Measurements from ENCODE around the gene ATP8A2. TPM values are rescaled to one million over a fixed set of nuclear protein-coding genes. Genes with fewer than 3 reads are reported as not detected.

The ATP8A2 gene
- total RNA-seq, 1 donor from 2014 or later, result 0.40 TPM

DNA sequence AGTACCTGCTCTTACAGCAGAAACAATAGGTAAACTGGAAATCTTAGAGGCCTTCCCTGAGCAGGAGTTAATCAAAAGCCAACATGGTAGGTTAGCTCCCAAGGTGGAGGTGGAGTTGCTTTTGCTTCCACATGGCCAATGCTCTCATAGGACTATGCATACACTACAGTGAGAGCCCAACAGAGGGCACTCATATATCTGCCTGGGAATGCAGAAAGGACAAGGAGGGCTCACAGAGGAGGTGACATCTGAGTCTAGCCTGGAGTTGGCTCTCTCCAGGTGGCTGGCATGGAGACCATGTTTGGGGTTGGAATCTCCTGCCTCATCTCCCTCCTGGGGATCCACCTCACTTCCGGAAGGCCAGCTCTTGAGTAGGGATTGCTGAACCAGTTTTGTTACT lies 34.6 kb downstream of the ATP8A2 start:
- intact Hi-C loops (cut with micrococcal nuclease), result no loop called here
- Mint-ChIP-seq H3K27ac (no peak overlapping the region), H3K9me3 (no peaks in the 10 kb centered on the region), H3K36me3 (ENCODE audit: low read depth) (no peaks in the 10 kb centered on the region), H3K4me1 (no peaks in the 10 kb centered on the region), H3K27me3 (no peaks in the 10 kb centered on the region), H3K4me3 (no peak overlapping the region)
- DNase-seq, result no peak

DNA sequence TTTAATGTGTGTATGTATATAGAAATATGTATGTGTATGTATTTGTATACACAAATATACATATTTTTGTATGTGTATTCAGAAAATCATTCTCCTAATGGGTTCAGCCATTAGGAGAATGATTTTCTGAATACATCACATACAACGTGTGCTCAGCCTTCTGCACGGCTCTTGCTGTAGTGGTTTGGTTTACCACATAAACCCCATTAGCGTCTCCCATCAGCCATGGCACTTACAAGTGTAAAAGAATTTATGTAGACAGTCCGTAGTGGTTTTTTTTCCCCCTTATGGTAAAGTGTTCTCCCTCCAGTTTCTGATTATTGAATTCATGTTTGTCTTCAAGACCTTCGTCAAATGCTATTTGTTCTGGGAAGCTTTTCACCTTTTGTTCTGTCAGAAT lies 38.2 kb downstream of the ATP8A2 start:
- H3K27me3 Mint-ChIP-seq, result no peaks in the 10 kb centered on the region
- intact Hi-C loops (cut with micrococcal nuclease), result no loop called here
- no peak overlapping the region for H3K27ac Mint-ChIP-seq
- H3K4me3 Mint-ChIP-seq, result no peak overlapping the region
- H3K4me1 Mint-ChIP-seq, result no peaks in the 10 kb centered on the region
- H3K36me3 Mint-ChIP-seq (ENCODE audit: low read depth), result no peaks in the 10 kb centered on the region
- DNase-seq, result no peak
- H3K9me3 Mint-ChIP-seq, result no peaks in the 10 kb centered on the region

DNA sequence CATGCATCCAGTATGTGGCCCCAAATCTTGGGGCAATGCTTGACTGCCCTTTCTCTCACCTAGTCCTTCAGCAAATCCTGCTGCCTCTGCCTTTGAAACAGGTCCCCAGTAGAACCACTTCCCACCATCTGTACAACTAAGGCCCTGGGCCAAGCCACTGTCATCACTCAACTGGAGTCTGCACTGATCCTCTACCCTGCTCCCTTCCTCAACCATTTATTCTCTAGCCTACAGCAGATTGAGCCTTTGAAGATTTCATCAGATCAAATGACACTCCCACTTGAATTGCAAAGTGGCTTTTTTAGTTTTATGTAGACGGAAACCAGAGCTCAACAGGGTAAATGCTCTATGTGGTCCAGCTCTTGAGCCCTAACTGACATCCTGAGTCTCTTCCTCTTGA lies 43.5 kb downstream of the ATP8A2 start:
- intact Hi-C loops (cut with micrococcal nuclease), result no loop called here
- DNase-seq, result no peak
- H3K4me3 Mint-ChIP-seq, result no peak overlapping the region
- H3K27ac Mint-ChIP-seq, result no peak overlapping the region
- H3K27me3 Mint-ChIP-seq, result peaks cover 16% of the 10 kb centered on the region
- H3K9me3 Mint-ChIP-seq, result no peaks in the 10 kb centered on the region
- no peaks in the 10 kb centered on the region for H3K36me3 Mint-ChIP-seq (ENCODE audit: low read depth)
- H3K4me1 Mint-ChIP-seq, result no peaks in the 10 kb centered on the region

DNA sequence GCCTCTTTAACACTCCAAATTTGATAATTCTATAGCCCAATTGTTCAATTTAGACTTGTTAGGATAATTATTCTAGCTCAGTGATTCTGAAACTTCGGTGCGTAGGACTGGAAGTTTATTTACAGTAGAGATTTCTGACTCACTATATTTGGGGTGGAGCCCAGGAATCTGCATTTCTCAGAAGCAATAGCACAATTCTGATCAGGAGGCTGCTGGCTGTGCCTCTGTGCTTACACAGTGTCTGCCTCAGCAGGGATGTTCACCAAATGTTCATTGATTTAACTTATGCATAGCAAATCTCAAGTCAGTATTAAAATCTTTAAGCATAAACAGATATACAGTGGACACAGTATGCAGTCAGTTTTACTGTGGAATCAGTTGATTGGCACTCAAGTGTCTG lies 45.8 kb downstream of the ATP8A2 start:
- H3K27me3 Mint-ChIP-seq, result peaks cover 18% of the 10 kb centered on the region
- DNase-seq, result no peak
- H3K36me3 Mint-ChIP-seq (ENCODE audit: low read depth), result no peaks in the 10 kb centered on the region
- no peak overlapping the region for H3K27ac Mint-ChIP-seq
- no peak overlapping the region for H3K4me3 Mint-ChIP-seq
- H3K9me3 Mint-ChIP-seq, result no peaks in the 10 kb centered on the region
- intact Hi-C loops (cut with micrococcal nuclease), result no loop called here
- H3K4me1 Mint-ChIP-seq, result no peaks in the 10 kb centered on the region

DNA sequence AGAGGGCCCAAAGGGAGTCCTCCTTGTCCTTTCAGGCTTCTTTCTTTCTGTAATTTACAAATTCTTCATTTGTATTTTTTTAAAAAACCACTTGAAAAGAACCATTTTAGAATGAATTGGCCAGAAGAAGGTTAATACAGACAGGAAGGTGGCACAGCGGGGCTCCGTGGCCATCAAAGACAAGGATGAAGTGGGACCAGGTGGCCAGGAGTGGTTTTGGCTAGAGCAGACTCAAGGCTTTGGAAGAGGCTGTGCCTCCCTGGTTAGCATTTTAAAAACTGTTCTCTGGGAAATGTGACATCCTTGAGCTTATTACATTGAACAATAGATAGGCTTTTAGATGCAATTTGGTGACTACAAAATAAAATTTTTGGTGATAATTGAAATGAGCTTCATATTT lies 48.4 kb downstream of the ATP8A2 start:
- Mint-ChIP-seq H3K27me3 (peaks cover 16% of the 10 kb centered on the region), H3K4me3 (no peak overlapping the region), H3K27ac (no peak overlapping the region), H3K9me3 (no peaks in the 10 kb centered on the region), H3K4me1 (no peaks in the 10 kb centered on the region), H3K36me3 (ENCODE audit: low read depth) (no peaks in the 10 kb centered on the region)
- DNase-seq, result no peak
- intact Hi-C loops (cut with micrococcal nuclease), result no loop called here

DNA sequence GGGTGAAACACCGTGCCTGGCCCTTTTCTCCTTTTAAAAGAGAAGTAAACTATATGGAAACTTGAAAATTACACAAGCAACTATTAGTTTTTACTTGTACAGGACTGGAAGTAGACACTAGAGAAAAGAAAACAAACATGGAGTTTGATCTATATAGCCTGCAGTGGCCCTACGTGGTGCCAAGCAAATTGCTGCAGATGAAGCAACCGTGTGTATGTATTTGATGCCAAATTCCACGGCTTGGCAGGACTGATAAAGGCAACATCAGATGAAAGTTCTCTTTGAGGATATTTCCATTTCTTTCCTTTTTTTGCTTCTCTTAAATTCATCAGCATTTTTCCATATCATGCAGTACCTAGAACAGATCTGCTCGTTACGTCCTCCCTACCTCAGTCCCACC lies 49.8 kb downstream of the ATP8A2 start:
- intact Hi-C loops (cut with micrococcal nuclease), result no loop called here
- no peaks in the 10 kb centered on the region for H3K4me1 Mint-ChIP-seq
- no peak overlapping the region for H3K27ac Mint-ChIP-seq
- peaks cover 14% of the 10 kb centered on the region for H3K27me3 Mint-ChIP-seq
- no peaks in the 10 kb centered on the region for H3K36me3 Mint-ChIP-seq (ENCODE audit: low read depth)
- no peak overlapping the region for H3K4me3 Mint-ChIP-seq
- no peak for DNase-seq
- H3K9me3 Mint-ChIP-seq, result no peaks in the 10 kb centered on the region

DNA sequence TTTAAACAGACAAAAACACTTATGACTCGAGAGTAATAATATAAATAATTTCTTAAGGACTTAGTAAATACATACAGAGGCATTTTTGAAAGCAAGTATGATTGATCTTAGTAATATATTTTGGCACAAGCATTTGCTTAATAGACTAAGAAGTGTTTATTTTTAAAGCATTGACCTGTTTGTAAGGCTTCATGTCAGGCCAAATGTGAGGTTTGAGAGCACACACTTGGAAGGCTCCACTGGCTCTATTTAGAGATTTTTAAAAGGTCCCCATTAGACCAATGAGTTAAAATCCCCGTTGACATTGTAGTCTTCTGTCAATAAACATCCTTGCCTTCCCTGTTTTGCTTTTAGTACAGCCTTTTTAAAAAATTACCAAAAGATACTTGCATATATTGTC lies 50.4 kb downstream of the ATP8A2 start:
- peaks cover 14% of the 10 kb centered on the region for H3K27me3 Mint-ChIP-seq
- no peaks in the 10 kb centered on the region for H3K4me1 Mint-ChIP-seq

DNA sequence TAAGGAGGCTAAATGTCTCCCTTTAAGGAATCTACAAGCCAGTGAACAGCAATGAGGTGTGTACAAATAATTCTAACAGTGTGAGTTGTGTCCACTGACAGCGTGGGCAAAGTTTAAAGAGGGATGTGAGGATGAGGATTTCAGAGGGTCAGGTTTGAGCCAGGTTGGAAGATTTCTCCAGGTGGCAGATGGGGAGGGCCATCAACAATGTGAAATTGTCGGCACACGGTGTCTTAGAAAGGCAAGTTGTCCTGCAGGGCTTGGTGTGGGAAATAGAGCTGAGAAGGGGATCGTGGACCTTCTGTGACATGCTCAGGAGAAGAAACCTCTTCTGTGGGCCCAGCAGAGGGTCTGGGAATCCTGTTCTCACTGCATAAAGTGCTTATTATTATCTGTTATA lies 52.1 kb downstream of the ATP8A2 start:
- Mint-ChIP-seq H3K36me3 (ENCODE audit: low read depth) (no peaks in the 10 kb centered on the region), H3K27ac (no peak overlapping the region), H3K9me3 (no peaks in the 10 kb centered on the region), H3K27me3 (peaks cover 5% of the 10 kb centered on the region), H3K4me3 (no peak overlapping the region), H3K4me1 (no peaks in the 10 kb centered on the region)
- intact Hi-C loops (cut with micrococcal nuclease), result no loop called here
- DNase-seq, result no peak

More for the DNA sequence above, 50.4 kb downstream of the ATP8A2 start:
- intact Hi-C loops (cut with micrococcal nuclease), result no loop called here
- H3K36me3 Mint-ChIP-seq (ENCODE audit: low read depth), result no peaks in the 10 kb centered on the region
- H3K9me3 Mint-ChIP-seq, result no peaks in the 10 kb centered on the region
- no peak overlapping the region for H3K4me3 Mint-ChIP-seq
- H3K27ac Mint-ChIP-seq, result no peak overlapping the region
- no peak for DNase-seq

DNA sequence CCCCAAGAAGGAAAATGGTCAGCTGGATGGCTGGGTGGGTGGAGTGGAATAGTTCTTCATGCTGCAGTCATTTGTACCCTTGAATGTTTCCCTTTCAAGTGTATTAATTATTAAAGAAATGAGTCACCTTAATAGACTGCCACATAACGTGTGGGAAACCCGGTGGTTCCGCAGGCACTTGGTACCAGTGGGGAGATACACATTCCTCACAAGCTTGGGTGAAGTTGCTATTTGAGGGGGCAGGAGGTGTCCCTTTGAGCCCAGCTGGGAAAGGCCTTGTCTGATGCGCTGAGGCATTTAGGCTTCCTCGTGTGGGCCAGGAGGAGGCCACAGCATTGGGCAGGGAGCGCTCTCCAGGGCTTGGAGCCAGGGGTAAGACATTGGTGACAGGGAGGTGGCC lies 57.7 kb downstream of the ATP8A2 start:
- Mint-ChIP-seq H3K27ac (no peak overlapping the region), H3K4me3 (no peak overlapping the region), H3K36me3 (ENCODE audit: low read depth) (no peaks in the 10 kb centered on the region), H3K9me3 (no peaks in the 10 kb centered on the region), H3K27me3 (peaks cover 3% of the 10 kb centered on the region), H3K4me1 (no peaks in the 10 kb centered on the region)
- DNase-seq, result no peak
- intact Hi-C loops (cut with micrococcal nuclease), result no loop called here

DNA sequence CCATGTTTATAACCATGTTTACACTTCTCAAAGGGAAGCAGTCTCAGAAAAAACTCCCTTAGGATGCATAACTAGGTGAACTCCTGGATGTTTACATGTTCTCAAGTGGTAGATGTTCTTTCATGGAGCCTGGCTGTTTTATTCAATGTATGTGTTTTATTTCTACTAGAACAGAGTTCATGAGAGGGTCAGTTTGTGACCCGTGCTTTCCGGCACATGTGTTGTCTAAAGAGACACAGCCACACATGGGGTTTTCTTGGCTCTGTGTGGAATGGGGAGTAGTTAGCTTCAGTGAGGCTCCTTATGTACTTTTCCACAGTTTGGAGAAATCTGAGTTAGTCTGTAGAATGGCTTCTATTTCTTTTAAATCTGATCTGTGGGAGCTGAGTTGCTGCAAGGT lies 60.9 kb downstream of the ATP8A2 start:
- Mint-ChIP-seq H3K27me3 (peaks cover 8% of the 10 kb centered on the region), H3K4me3 (no peak overlapping the region), H3K27ac (no peak overlapping the region), H3K9me3 (no peaks in the 10 kb centered on the region), H3K4me1 (no peaks in the 10 kb centered on the region), H3K36me3 (ENCODE audit: low read depth) (no peaks in the 10 kb centered on the region)
- no peak for DNase-seq
- intact Hi-C loops (cut with micrococcal nuclease), result no loop called here

DNA sequence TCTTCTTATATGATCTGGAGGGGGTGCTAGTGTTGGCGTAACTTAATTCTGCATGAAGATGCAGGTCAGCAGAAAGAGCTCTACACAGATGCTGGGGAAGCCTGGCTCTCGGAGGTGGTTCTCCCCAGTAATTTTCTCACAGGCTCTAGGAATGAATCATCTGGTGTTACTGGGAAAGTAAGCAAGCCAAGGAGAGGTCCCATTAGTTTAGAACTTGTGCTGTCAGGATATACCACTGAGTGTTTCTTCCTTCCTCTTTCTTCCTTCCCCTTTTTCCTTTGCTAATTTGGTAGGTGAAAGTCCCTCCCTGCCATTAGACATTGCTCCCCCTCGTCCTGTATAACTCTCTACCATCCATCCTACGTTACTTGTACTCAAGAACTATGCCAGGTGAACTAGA lies 68.3 kb downstream of the ATP8A2 start:
- Mint-ChIP-seq H3K36me3 (ENCODE audit: low read depth) (no peaks in the 10 kb centered on the region), H3K4me3 (no peak overlapping the region), H3K27me3 (peaks cover 30% of the 10 kb centered on the region), H3K27ac (no peak overlapping the region), H3K9me3 (no peaks in the 10 kb centered on the region), H3K4me1 (no peaks in the 10 kb centered on the region)
- no peak for DNase-seq
- intact Hi-C loops (cut with micrococcal nuclease), result no loop called here

DNA sequence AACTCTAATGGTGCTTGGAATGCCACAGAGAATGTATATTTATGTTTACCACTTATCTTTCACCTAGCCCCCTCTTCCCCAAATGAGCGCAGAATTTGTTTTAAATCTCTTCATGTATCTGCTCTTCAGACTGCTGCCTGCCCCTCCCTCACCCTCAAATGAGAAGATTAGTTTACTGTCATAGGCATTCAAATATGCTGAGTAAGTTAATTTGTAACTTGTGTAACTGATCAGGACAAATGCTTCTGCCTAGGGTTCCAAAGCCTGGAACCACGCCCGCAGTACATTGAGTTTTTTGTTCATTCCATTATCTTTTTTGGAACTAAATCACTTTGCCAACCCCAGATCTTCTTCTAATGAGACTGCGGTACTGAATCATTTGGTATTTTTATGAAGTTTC lies 74.5 kb downstream of the ATP8A2 start:
- no peaks in the 10 kb centered on the region for H3K4me1 Mint-ChIP-seq
- intact Hi-C loops (cut with micrococcal nuclease), result no loop called here
- DNase-seq, result no peak
- peaks cover 23% of the 10 kb centered on the region for H3K27me3 Mint-ChIP-seq
- no peaks in the 10 kb centered on the region for H3K9me3 Mint-ChIP-seq
- H3K27ac Mint-ChIP-seq, result no peak overlapping the region
- no peaks in the 10 kb centered on the region for H3K36me3 Mint-ChIP-seq (ENCODE audit: low read depth)
- no peak overlapping the region for H3K4me3 Mint-ChIP-seq

DNA sequence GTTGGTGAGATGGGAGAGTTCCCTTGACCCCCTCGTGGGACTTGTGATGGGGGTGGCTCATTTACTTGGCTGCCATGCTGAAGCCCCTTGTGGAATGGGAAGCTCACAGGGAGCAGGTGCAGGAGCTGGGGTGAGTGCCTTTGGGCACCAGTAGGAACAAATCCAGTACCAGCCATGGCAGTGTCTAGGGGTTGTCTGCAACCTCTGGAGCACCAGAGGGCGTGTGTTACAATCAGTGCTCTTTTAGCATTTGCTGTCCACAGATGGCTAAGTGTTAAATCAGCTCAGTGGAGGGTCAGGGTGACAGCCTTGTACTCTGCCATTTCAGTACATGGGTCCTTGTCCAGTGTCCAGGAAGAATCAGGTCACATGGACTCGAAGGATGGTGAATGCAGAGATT lies 75.6 kb downstream of the ATP8A2 start:
- H3K4me3 Mint-ChIP-seq, result no peak overlapping the region
- no peak for DNase-seq
- no peaks in the 10 kb centered on the region for H3K36me3 Mint-ChIP-seq (ENCODE audit: low read depth)
- intact Hi-C loops (cut with micrococcal nuclease), result no loop called here
- H3K9me3 Mint-ChIP-seq, result no peaks in the 10 kb centered on the region
- H3K4me1 Mint-ChIP-seq, result no peaks in the 10 kb centered on the region
- H3K27me3 Mint-ChIP-seq, result peaks cover 25% of the 10 kb centered on the region
- H3K27ac Mint-ChIP-seq, result no peak overlapping the region

DNA sequence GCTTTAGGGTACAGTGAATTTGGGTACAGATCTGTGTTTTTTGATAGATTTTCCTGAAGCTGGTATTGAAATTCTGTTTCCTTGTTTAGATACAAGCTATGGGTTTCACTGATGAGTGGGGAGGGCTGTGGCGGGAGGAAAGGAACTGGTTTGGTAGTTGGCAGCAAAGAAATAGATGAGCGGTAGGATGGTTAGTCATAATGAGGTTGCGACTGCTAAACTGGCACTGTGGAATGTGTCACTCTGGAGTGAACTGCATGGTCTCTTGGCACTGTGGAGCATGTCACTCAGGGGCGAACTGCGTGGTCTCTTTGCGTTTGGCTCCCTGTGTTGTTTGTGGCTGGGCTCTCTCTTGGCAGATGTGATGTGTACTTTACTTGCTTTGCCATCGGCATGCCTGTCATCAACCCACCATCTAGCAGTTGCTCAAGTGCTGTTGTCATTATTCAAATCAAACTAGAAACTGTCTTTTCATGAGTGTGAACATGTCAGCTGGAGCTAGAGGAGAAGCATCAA lies 82.1 kb downstream of the ATP8A2 start:
- Mint-ChIP-seq H3K4me1 (no peaks in the 10 kb centered on the region), H3K27me3 (peaks cover 5% of the 10 kb centered on the region), H3K36me3 (ENCODE audit: low read depth) (no peaks in the 10 kb centered on the region), H3K9me3 (no peaks in the 10 kb centered on the region), H3K4me3 (no peak overlapping the region), H3K27ac (no peak overlapping the region)
- intact Hi-C loops (cut with micrococcal nuclease), result no loop called here
- no peak for DNase-seq

DNA sequence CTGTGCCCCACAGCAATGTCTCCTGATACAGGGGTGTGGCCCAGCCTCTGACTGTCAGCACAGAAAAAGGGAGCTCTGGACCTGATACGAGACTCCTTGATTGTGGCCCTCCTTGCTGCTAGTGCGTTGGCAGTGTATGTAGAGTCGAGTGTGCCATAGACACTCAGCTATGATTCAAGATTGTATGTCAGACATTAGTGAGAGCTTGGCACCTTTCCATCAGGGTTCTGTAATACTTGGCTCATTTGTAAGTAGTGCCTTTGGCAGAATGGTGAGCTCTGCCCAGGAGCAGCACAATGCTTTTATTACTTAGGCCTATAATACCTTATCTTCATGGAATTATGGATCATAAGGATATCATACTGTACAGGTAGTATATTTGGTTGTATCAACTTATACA lies 83.4 kb downstream of the ATP8A2 start:
- Mint-ChIP-seq H3K27me3 (peaks cover 8% of the 10 kb centered on the region), H3K36me3 (ENCODE audit: low read depth) (no peaks in the 10 kb centered on the region), H3K4me3 (no peak overlapping the region), H3K9me3 (no peaks in the 10 kb centered on the region), H3K27ac (no peak overlapping the region), H3K4me1 (no peaks in the 10 kb centered on the region)
- intact Hi-C loops (cut with micrococcal nuclease), result no loop called here
- DNase-seq, result no peak

Data from activated CD4-positive, alpha-beta T cell treated with anti-CD3 and anti-CD28 coated beads, Interleukin-2, amount 10 ng/mL, durations not matched to agents 24 days and 14 days (primary cell).